LHCN-M2 (cell line): ENCODE results near the gene VEGFA. TPM values are rescaled to one million over a fixed set of nuclear protein-coding genes. Genes with fewer than 3 reads are reported as not detected.
"Not testable (repeated sequence)": the region's sequence is repeated elsewhere in the genome, so short reads cannot be mapped to it uniquely, and the experiment has no call there.

Source experiments
- DNase-seq: peaks from one replicate; pipeline ENCODE4 v3.0.0-alpha.2; 2012; ENCODE audit warnings: low read depth
- total RNA-seq: library from RNA; depleted of rRNA; stranded (reverse); fragments of >200 nt; gene quantifications from 2 replicates; pipeline ENCODE4 v1.2.3, GENCODE V29; 2014

VEGFA gene
- total RNA-seq, 1 experiment from 2014 or later = 323 TPM

DNA sequence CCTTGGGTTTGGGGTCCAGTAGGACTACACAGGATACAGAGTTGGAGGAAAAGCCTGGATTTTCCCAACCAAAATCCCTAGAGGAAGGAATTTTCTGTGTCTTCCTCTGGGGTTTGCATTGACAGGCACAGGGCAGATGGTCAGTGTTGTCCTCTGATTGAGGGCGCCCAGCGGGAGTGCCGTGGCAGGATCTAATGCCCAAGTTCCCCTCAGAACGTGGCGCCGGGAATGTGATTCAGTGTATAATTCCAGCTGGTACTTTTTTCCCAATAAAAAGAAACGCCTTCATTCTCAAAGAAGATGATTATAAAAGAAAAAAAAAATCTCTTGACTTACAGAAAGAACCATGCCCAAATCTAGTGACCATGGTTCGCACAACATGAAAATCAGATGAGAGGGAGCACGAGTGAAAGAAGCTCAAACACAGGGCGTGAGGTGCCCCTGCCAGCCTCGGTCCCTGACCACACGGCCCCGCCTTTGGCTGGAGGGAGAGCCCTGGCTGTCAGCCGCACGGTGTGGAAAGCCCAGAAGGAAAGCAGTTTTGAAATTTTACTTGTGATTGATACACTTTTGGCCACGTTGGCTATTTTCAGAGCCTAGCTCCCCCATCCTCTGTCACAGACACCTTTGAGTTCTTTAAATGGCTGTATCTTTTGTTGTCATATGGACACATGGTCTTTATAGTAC is 31.6 kb downstream of the VEGFA start:
- no peak for DNase-seq

DNA sequence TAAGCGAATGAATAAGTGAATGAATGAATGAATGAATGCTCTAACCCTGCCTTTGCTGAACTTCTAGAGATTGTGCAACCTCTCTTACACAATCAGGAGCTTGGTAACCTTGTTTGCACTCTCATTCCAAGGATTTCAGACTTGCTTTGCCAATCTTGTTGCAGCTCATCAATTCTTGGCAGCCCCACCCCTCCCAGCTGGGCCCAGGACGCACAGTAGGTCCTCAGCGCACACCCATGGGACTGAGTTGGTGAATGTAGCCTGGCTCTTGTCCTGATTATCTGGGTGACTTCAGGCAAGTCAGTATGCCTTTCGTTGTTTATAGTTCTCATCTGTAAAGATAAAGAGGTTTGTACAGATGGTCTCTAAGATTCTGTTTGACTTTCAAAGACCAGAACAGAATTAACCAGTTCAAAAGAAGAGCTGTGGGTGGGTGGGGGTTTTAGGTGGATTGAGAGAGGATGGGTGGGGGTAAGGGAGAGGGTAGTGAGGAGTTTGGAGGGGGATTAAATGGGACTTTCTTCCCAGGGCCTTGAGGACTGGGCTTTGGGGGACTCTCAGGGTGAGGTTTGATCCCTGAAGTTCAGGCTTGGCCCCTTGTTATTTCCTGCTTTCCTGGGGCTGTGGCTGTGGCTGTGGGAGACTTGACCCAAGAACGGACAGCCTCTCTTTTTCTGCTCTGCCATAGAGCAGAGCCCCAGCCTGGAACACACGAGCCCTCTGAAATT is 33.2 kb downstream of the VEGFA start:
- DNase-seq = no peak

DNA sequence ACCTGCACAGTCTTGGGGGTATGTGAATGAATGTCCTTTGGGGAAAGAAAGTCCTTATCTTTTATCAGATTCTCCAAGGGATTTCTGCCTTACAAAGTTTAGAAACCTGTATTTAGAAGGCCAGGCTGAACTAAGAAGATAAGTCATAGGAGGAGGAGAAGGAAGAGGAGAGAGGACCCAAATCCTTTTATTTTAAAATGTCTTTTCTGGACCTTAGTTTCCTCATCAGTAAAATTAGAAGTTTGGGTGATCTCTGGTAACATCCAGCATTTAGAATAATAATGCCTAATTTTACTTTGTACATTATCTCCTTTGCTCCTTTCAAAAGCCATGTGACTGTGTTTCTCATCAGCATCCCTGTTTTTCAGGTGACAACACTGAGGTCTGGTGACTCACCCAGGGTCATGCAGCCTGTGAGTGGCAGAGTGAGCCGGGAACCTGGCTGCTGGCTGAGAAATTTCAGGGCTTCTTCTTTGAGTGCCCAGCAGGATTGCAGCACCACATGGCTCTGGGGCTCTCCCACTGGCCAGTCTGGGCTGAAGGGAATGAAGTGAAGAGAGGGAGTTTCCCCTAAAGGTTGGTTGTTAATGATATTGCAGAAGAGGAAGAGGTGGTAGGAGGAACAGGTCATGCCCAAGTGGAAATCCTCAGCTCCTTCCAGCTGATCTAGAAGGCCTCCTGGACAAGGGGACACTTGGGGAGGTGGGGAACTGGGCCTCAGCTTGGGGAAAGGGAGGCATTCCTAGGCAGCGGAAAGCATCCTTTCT is 34.0 kb downstream of the VEGFA start:
- no peak for DNase-seq

- DNase-seq = no peak
Measured at GRCh38 chr6:43804550-43805223, 34.7 kb downstream of the VEGFA start.

DNA sequence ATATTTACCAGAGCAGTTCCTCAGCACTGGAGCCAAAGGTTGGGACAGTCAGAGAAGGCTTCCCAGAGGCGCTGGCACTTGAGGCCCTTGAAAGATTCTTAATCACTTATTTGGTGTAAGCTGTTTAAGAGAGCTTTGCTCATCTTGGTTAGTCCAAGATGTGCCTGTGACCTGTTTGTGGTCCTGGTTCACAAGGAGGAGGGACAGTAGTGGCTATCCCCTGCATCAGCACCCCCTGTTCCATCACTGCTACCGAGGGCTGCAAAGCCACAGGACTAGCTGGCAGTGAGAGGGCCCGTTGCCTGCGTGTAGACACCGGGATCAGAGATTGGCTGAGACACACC is 35.7 kb downstream of the VEGFA start:
- DNase-seq = no peak

GRCh38 chr6:43806043-43806757 is 36.2 kb downstream of the VEGFA start:
- DNase-seq = no peak

DNA sequence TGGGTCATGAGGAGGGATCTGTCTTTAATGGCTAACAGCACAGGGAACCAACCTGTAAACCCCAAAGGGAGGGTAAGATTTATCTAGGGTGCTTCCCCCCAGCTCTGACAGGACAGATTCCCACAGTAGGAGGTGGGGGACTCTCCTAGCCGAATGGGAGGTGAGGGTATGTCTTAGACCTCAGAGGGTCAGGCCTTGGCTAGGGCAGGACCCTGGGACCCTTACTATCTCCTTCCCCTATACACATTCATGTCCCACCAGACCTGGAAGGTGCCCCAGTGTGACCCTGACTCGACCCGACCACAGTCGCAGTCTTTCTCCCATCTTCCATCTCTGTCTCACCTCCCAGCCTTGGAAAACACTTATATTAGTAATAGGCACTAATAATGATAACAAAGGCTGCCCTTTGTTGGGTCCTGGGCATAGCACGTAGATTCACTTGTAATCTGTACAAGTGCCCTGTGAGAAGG is 36.8 kb downstream of the VEGFA start:
- DNase-seq = no peak

DNA sequence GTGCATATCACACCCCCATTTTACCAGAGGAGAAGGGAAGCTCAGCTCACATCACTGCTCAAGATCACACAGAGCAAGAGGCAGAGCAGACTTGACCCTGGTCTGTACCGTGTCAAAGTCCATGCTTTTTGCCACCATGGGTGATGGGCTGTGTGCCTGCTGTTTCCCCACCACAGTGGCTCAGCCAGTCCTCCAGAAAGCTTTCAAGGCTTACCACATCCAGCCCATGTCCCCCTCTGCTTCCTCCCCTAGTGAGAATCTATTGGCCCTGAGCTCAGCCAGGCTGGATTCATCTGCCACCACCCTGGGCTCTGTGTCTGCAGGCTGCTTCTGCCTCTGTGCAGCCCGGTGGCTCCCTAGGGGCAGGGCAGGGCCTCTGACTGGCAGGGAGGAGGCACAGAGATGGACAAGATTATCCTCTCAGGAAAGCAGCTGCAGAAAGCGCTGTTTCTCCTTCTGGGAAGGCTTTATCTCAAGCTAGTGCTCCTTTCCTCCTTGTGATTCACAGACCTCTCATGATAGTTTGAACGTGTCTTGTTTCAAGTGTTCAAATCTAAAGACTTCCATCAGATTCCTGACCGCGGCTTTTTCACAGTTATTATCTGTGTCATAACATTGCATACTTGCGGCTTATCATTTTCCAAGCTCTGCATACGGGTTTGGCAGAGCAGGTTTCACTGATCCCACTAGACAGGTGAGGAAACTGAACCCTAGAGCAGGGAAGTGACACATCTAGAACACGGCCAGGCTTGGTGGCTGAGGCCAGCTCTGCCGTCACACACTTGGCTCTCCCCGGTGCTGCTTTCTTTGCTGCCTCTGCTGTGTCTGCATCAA is 37.4 kb downstream of the VEGFA start:
- peak; percentile 90 for DNase-seq

GRCh38 chr6:43808412-43808811 is 38.4 kb downstream of the VEGFA start:
- DNase-seq = no peak

DNA sequence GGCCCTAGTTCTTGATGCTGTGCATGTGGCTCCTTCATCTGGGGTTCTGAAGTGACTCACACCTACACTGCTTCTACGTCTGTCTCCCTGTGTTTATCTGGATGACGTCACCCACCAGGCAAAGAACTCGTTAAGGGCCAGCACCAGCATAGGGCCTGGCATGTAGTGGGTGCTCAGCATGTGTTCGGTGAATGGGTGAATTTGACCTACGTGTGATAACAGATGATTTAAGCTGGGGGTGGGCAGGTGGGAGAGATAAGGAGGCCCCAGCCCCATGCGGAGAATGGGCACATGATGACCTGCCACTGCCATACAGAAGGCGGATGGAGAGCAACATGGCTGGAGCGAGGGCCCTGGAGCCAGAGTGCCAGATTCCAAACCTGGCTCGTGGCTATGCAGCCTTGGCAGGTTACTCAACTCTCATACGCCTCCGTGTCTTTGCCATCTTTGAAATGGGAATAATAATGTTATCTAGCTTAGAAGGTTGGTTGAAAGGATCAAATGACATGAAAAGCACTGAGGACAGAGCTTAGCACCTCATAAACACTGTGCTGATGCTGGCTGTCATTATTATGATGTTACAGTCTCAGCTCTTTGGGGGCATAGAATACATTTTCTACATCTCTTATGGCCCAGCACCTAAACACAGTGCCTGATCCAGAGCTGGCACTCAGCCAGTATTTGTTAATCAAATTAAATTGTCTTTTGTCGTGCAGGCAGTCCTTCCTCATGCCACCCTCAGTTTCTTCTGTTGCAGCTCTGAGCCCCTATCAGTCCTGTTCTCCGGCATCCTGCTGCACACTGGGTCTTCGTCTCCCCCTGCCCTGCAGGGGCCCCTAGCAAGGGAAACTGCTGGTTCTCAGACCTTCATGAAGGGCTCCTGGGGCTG is 39.6 kb downstream of the VEGFA start:
- peak; percentile 79 for DNase-seq

- no peak for DNase-seq
Measured at GRCh38 chr6:43810965-43811732, 41.1 kb downstream of the VEGFA start.

GRCh38 chr6:43811733-43812099 is 41.7 kb downstream of the VEGFA start:
- DNase-seq = no peak

DNA sequence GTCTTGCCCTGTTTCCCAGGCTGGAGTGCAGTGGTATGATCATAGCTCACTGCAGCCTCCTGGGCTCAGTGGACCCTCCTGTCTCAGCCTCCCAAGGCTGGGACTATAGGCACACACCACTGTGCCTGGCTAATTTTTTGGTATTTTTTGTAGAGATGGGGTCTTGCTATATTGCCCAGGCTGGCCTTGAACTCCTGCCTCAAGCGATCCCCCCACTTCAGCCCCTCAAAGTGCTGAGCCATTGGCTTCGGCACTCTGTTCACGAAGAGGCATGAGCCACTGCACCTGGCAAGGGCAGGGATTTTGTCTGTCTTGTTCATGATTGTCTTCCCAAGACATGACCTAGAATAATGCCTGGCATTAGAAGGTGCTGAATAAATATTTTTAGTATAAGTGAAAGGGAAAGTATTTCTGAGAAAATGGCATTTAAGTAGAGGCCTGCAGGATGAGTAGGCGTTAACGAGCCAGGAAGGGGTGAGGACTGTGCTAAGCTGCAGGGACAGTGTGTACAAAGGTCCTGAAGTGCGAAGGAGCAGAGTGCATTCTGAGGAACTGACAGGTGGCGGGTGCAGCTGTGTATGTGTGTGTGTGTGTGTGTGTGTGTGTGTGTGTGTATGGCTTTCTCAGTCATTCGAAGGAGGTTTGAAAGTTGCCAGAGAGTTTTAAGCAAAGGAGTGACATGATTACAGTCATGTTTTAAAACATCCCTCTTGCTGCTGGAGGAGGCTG is 43.0 kb downstream of the VEGFA start:
- peak; percentile 85 for DNase-seq

GRCh38 chr6:43814111-43814510 is 44.1 kb downstream of the VEGFA start:
- no peak for DNase-seq

GRCh38 chr6:43814865-43815264 is 44.9 kb downstream of the VEGFA start:
- no peak for DNase-seq

DNA sequence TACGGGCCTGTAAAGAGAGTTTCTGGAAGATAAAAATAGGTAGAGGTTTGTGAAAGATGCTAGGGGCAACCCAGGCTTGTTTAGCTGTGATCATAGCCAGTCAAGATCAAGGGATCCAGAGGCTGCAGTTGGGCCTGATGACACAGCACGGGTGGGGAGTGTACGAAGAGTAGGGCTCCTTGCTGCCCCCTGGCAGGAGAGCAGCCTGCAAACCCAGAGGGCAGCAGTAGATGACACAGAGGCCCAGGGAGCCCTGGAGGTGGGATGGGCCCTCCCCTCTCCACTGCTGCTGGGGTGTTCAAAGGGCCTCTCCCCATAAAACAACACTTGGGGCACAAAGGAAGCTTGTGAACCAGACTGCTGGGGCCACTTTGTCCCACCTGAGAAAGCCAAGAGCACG is 47.2 kb downstream of the VEGFA start:
- DNase-seq = peak; percentile 42

GRCh38 chr6:43818973-43819372 is 49.0 kb downstream of the VEGFA start:
- not testable (repeated sequence) for DNase-seq

- no peak for DNase-seq
Measured at GRCh38 chr6:43819958-43820357, 49.9 kb downstream of the VEGFA start.
